NB4 (cell line): ENCODE data around the gene DCC.

Source experiments
- CTCF ChIP-seq: IDR thresholded peaks from one replicate; pipeline ENCODE4 v1.5.1; 2012; ENCODE audit warnings: low read depth, low read length
- MAX ChIP-seq: IDR thresholded peaks from 2 replicates; pipeline ENCODE4 v1.6.1; 2011; ENCODE audit warnings: low read depth, low read length
- MYC ChIP-seq: IDR thresholded peaks from 2 replicates; pipeline ENCODE4 v1.6.1; 2011; ENCODE audit warnings: low read depth, low read length
- POLR2A ChIP-seq: IDR thresholded peaks from 2 replicates; pipeline ENCODE4 v1.6.1; 2011; ENCODE audit warnings: mild to moderate bottlenecking; ENCODE audit not compliant: insufficient read length; ENCODE audit errors: extremely low read depth

GRCh38 chr18:52970686-52971085 lies 630.7 kb downstream of the DCC start:
- TF ChIP-seq CTCF (no peak), POLR2A (no peak), MYC (no peak), MAX (no peak)
